Stimulated activated CD4-positive, alpha-beta T cell treated with anti-CD3 and anti-CD28 coated beads, Interleukin-12 subunit alpha, Interleukin-12 subunit beta, amount 100 ng/mL, for 24 hours (primary cell): ENCODE measurements around the gene IGLL5.

ENCODE experiments used
- DNase-seq, 2 experiments: peaks; one replicate each; pipeline ENCODE4 v3.0.0-alpha.2; 2020; ENCODE audit warnings: low read depth in 2 of 2

Gene IGLL5

DNA sequence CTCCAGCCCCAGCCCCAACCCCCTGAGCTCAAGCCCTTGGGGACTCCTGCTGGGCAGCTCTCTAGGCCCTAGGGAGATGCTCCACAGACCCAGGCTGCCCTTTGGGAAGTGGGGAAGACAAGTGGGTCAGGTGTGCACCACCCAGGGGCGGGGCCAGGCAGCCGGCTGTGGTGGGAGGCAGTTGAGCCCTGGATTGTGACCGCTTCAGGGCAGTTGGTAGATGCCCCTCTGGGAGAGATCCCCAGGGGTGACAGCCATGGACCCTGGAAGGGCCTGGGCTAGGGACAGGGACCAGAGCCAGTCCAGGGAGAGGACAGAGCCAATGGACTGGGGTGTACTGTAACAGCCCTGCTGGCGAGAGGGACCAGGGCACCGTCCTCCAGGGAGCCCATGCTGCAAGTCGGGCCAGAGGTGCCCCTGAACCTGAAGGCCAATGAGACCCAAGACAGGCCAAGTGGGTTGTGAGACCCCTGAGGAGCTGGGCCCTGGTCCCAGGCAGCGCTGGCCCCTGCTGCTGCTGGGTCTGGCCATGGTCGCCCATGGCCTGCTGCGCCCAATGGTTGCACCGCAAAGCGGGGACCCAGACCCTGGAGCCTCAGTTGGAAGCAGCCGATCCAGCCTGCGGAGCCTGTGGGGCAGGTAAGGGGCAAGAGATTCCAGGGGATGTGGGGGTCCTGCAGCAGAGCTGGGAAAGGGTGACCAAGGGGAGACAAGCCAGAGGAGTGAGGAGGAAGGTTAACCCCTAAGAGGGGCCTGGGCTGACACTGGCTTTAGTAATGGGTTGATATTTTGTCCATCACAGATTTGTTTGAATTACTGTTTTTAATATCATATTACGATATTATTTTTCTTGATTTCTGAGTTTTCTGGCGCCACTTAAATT, at the start of gene IGLL5:
Gene IGLL5, plus strand, starts transcription at position 196 of the 883 bp plus-strand sequence. Its CDS starts 238 bp downstream, at position 434.
- DNase-seq: no peak

DNA sequence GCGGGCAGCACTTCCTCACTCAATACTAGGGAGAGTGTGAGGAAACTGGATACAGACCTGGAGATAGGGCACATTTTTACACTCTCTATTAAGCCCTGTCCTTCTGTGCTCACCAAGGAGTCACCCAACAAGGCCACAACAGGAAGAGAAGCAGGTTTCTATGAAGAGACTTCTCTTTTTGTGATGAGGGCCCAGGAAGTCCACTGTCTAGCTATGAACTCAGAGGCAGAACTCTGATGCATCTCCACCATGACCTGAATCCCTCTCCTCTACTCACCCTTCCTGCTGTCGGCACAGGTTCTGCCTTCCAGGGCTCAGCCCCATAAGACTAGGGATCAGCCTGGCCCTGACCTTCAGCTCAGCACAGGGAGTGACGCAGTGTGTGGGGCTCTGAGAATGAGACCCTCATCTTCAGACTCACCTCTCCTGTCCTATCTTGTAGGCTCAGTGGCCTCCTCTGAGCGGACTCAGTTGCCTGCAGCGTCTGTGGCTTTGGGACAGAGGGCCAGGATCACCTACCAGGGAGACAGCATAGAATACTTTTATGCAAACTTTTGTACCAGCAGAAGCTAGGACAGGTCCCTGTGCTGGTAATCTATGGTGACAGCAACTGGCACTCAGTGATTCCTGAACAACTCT, 49.3 kb upstream of the IGLL5 start:
- no peak for DNase-seq

DNA sequence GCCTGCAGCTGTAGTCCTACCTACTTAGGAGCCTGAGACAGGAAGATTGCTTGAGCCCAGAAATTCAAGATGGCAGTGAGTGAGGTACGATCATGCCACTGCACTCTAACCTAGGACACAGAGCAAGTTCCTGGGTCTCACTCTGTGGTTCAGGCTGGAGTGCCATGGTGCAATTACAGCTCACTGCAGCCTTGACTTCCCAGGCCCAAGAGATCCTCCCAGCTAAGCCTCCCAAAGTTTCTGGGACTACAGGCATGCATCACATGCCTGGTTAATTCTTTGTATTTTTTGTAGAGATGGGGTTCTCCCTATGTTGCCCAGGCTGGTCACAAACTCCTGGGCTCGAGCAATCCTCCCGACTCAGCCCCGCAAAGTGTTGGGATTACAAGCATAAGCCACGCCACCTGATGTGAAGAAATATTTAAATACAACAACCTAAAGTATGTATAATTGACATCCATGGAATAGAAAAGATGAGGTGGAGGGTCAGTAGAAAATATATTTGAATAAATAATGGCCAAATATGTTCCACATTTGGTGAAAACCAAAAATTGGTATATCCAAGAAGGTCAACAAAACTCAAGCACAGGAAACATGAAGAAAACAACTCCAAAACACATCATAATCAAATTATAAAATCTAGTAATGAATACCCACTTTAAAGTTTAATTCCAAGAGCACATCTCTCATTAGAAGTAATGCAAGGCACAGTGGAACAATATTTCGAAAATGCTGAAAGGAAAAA, 47.9 kb upstream of the IGLL5 start:
- no peak for DNase-seq

DNA sequence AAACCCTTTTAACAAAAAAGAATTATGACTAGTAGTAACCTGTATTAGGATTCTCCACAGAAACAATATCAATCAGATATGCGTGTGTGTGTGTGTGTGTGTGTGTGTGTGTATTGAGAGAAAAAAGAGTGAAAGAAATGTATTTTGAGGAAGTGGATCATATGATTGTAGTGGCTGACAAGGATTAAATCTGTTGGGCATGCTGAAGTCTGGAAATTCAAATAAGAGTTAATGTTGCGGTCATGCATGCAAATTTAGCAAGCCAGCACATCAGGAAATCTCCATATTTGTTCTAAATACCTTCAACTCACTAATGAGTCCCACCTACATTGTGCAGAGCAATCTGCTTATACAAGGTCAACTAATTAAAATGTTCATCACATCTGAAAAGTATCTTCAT, 46.8 kb upstream of the IGLL5 start:
- DNase-seq: no peak

DNA sequence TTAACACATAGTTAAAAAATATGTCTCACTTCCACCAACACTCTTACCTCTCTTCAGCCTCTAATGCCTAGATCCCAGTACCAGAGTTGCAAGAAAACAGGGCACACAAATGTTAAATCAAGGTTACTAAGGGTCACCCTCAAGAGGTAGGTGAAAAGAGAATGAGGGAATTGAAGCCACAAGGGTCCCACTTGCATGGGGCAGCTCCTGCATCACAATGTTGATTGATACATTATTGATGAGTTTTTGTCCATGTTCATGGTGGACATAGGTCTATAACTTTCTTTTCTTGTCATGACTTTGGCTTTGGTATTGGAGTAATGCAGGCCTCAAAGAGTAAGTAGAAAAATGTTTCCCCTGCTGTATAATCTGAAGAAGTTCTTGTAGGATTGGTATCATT, 46.0 kb upstream of the IGLL5 start:
- DNase-seq: no peak

DNA sequence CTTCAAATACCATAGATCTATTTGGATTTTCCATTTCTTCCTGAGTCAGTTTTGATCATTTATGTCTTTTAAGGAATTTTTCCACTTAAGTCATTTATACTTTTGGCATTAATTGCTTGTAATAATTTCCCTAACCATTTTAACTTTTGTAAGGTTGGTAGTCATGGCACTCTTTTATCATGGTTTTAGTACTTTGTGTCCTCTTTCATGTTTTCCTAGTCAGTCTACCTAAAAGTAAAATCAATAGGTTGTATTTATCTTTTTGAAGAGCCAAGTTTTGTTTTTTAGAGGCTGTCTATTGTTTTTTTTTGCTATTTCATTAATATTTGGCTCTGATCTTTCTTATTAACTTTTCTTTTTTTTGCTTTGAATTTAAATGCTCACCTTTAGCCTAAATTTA, 45.5 kb upstream of the IGLL5 start:
- no peak for DNase-seq

DNA sequence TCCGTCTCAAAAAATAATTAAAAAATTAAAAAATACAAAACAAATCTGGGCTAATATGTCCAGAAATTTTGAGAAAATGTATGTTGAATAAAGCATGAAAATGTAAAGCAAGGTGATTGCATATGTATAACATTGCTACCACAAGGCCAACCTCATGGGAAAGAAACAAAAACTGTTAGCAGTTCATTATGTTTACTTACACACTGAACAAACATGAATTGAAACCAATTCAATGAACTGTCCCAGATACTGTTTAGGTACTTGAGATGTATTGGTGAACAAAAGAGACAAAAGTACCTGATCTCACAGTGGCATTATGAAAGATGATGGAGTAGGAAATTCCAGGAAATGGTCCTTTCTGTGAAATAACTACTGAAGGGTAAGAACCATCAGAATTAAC, 43.8 kb upstream of the IGLL5 start:
- no peak for DNase-seq

DNA sequence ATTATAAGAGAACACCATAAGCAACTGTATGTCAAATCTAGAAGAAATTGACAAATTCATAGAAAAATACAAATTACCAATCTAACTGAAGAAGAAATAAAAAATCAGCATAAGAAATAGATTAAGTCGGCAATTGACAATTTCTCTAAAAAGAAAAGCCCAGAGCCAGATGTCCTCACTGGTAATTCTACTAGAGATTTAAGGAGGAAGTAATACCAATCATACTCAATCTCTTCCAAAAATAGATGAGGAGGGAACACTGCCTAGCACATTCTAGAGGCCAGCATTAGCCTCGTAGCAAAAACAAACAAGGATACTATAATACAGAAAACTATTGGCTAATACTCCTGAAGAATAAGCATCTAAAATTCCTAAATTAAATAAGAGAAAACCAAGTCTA, 40.4 kb upstream of the IGLL5 start:
- no peak for DNase-seq

DNA sequence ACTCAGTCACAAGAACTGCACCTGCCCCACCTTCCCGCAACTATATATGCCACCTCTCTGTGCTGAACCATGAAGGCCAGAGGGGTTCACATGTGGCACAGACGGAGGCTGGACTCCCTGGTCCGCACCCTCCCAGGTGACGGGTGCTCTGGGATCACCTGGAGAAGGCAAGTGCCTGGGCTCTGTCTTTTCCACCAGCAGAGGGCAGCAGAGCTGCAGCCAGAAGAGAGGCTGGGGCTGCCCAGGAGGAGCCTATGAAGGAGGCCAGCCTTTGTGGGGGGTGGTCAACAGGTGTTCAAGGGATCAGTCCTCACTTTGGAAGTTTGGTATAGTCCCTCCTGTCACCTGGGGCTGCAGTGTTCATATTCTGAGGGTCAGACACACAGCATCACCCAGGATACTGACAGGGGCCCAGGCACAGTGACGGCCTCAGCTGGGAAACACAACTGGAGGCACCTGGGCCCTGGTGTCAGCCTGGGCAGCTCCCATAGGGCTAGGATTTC, 39.2 kb upstream of the IGLL5 start:
- DNase-seq: peak; percentile 39 to 66

DNA sequence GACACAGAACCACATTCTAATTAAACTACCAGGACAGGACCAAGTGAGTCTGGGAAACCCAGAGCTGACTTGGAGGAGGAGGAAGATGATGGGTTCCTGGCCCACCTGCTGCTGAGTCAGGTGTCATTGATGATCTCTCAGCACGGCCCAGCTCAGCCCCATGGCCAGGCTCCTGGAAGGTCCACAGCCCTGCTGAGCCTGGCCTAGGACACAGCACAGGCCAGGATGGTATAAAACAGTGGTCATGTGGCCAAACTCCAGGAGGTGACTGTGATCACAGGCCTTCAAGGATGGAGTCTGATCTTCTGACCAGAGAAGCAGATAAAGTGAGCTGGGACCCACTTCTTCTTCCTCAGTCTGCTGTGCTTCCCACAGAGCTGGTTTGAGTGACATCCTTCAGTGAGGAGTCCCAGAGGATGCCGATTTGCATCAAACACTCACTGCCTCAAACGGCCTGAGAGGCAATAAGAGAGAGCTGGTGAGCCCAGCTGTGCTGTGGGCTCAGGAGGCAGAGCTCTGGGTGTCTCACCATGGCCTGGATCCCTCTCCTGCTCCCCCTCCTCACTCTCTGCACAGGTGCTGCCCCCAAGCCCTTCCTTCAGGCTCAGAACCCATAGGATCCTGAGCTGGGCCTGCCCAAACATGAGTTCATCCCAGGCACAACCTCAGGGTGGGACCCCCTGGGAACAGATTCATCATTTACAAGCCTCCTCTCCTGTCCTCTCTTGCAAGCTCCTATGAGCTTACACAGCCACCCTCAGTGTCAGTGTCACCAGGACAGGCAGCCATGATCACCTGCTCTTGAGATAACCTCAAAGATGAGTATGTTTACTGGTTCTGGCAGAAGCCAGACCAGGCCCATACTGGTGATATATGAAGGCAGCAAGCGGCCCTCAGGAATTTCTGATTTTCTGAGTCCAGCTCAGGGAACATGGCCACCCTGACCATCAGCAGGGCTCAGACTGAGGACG, 37.7 kb upstream of the IGLL5 start:
- DNase-seq: no peak

DNA sequence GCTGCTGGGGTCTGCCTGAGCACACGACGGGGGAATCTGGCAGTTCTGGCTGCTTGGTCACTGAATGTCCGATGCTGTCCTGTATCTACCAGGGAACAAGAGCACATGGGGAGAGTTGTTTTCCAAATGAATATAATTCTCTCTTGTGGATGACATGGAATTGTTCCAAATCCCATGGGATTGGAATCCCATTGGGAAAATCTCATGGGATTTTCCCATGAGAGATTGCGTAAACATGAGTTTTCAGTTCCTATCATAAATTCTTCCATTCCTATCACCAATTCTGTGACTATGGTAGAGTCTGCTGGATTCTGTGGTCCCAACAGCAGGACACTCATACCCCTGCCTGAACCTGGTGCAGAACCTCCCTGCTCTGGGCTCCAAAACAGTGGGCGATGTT, 35.6 kb upstream of the IGLL5 start:
- DNase-seq: no peak

DNA sequence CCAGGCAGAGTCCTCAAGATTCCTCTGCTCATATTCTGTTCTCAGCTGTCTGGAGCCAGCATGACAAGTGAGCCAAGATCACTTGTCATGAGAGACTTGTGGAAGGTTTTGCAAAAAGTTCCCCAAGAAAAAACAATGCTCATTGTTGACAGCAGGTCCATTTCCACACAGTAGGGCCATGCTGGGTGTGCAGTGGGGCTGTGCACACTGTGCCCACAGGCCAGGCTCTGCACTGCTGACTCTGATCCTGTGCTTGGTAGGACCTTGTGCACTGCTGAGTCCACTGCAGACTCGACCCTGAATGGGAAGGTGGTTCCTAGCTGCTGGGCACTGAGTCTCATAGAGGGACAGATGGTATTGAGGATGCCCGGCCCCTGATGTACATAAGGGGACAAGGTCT, 33.9 kb upstream of the IGLL5 start:
- DNase-seq: no peak

DNA sequence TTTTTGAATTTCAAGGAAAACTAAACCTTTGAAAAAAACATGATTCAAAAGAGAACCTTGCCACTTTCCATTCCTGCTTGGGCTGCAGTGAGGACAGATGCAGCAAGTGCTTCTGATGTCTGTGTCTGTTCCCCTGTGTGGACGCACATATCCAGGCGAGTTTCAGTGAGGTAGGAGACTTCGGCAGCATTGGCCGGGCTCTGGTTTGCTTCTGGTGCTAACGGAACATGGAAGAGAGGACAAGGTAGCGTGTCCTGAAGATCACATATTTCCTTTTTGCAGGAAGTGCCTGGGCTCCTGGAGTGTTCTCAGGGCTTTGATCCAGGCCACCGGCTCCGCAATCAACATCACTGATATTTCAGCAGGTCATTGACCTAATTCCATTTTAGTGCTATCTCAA, 33.1 kb upstream of the IGLL5 start:
- no peak for DNase-seq

DNA sequence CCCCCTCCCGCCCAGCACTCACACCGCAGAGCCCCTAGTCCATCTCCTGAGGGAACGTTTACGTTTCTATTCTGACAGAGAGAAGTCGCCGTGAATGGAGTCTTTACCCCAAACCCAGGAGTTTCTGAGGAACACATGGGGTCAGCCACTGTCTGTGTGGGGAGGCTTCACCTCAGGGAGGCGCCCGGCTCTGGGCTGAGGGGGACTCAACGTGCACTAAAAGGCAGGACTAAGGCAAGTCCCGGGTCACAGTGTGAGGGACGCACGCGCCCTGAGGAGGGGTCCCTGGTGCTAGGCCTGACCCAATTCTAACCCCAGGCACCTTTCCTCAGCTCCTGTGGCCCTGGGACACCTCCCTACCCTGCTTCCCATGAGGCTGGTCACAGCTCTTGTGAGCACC, 32.5 kb upstream of the IGLL5 start:
- DNase-seq: no peak

DNA sequence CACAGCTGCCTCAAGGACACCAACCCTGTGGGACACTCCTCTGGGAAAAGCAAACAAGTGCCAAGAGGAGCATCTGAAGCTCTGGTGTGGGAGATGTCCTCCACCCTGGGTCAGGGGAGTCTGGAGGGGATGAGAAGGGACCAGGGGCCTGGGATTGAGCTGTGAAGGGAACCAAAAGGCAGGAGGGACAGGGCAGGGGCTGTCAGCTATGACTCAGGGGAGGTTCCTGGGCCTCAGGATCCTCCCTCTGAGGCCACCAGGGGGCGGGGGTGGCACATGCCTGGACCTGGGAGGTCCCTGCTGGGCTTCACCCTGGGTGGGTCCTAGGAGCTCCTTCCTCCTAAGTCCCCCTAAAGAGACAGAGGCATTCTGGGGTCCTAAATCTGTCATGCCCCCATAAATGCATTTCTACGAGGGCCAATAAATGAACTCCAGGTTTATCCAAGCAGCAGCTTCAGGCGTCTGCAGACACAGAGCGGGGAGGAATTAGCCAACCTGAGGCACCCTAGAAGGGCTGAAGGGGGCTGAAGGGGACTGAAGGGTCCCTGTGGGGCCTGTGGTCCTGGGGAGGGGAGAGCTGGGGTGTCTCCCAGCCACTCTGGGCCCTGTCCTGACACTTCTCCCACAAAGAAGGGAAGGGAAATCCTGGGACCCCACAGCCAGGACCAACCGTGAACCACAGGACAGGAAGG, 31.9 kb upstream of the IGLL5 start:
- DNase-seq: peak in 1 of 2 experiments; percentile 24

DNA sequence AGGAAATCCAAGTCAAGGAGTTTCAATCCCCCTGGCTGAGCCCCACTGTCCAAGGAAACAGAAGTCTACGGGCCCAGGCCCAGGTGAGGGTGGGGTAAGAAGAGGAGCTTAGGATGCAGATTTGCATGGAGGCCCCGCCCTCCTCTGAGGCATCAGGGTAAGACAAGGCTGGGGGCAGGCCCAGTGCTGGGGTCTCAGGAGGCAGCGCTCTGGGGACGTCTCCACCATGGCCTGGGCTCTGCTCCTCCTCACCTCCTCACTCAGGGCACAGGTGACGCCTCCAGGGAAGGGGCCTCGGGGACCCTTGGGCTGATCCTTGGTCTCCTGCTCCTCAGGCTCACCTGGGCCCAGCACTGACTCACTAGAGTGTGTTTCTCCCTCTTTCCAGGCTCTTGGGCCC, 31.3 kb upstream of the IGLL5 start:
- no peak for DNase-seq

DNA sequence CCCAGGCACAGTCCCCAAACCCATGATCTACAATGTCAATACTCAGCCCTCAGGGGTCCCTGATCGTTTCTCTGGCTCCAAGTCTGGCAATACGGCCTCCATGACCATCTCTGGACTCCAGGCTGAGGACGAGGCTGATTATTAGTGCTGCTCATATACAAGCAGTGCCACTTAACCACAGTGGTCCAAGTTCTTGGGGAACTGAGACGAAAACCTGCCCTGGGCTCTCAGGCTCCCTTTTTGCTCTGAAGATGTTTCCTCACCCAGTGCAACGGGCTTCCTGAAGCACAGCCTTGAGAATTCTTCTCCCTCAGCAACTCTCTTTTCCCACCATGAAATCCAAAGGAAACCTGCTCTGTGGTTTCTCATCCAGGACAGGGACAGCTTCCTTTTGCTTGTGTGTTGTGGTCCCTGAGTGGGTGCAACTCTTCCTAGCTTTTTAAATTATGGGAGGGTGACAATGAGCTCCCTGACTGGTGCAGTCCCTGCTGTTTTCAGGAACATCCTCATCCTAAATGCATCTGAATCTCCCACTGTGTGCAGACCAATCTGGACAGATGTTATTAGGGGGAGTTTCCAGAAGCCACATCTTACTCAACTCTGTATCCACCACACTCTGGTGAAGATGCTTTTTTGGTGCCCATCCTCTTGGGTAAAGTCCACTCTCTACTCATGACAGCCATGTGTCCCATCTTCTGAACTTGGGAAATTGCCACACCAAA, 30.6 kb upstream of the IGLL5 start:
- DNase-seq: no peak

DNA sequence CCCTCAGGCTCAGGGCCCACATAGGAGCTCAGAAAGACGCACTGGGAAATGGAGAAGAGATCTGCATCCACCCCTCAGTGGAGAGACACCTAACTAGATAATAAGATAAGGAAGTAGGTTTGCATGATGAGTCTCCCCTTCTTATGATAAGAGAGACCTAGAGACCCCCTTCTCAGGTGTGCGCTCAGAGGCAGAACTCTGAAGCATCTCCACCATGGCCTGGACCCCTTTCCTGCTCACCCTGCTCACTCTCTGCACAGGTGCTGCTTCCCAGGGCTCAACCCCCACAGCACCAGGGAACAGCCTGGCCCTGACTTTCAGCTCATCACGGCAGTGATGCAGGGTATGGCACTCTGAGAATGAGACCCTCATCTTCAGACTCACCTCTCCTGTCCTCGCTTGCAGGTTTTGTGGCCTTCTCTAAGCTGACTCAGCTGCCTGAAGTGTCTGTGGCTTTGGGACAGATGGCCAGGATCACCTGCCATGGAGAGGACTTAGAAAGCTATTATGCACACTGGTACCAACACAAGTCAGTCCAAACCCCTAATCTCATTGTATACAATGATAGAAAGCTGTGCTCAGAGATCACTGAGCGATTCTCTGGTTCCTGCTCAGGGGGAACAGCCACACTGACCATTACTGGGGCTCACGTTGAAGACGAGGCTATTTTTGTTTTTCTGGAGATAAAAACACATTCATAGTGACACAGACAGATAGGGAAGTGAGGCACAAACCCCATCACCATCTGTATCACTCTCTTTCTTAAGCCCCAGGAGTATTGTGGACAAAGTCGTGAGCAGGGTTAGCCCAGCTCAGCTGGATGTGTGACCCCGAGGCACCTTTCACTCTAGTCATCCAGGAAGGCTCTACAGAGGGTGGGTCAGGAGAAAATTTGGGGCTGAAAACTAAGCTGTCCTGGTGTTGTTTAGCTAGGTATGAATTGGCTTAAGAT, 29.7 kb upstream of the IGLL5 start:
- DNase-seq: no peak

DNA sequence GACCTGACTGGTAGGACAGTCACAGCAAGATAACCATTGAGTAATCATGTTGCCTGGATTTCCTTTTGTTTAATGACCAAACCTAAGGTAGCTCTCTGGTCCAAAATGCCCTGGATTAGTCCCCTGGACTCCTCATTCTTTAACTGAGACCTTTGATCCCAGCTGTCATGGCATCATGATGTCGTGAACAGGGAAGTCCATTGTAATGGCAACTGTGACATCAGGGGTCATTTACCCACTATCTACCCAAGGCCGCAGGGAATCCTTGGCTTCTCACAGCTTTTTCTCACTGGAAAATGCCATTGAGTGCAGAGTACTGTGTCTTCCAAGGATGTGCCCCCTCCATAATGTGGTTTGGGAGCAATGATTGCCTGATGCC, 29.1 kb upstream of the IGLL5 start:
- no peak for DNase-seq
